Epithelial cell of esophagus (primary cell): ENCODE measurements around the gene DIDO1.

Experiments used
- DNase-seq: peaks from one replicate; pipeline ENCODE4 v3.0.0; 2010; ENCODE audit warnings: low read depth
- H3K4me3 ChIP-seq: 2 replicates; pipeline ENCODE4 v1.5.1; 2011; ENCODE audit warnings: mild to moderate bottlenecking, low read length, control low read depth
- TF ChIP-seq, protein P1 (sequence below): IDR thresholded peaks from 2 replicates; pipeline ENCODE4 v1.5.1; 2011; ENCODE audit warnings: low read depth, mild to moderate bottlenecking, low read length, control low read depth, inconsistent platforms; ENCODE audit not compliant: insufficient read depth; ENCODE audit errors: missing control alignments

Gene DIDO1

DNA sequence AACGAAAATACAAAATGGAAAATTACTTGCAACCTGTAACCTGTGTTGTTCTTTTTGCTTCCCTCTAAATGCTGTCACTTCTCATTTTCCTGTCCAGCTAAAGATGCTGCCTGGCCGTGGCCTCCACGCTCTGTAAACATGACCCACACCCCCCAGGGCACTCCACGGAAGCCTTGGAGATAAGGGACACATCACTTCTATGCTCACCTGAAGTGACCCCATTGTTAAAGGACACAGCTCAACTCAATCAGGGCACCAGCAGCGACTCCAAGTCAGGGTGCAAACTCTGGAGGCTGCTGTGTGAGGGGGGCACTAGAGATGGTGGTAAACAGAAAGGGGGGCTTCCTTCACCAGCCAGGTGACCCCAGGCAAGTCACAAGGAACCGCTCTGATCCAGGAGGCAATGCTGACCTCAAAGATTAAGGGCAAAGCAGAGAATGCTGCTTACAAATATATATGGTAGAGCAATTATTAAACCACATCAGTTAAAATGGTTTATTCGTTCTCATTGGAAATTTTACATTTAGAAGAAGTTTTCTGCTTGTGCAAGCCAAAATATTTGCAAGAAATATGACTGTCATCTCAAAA, 13.2 kb downstream of the DIDO1 start:
- no peak for DNase-seq
- TF ChIP-seq, protein P1, sequence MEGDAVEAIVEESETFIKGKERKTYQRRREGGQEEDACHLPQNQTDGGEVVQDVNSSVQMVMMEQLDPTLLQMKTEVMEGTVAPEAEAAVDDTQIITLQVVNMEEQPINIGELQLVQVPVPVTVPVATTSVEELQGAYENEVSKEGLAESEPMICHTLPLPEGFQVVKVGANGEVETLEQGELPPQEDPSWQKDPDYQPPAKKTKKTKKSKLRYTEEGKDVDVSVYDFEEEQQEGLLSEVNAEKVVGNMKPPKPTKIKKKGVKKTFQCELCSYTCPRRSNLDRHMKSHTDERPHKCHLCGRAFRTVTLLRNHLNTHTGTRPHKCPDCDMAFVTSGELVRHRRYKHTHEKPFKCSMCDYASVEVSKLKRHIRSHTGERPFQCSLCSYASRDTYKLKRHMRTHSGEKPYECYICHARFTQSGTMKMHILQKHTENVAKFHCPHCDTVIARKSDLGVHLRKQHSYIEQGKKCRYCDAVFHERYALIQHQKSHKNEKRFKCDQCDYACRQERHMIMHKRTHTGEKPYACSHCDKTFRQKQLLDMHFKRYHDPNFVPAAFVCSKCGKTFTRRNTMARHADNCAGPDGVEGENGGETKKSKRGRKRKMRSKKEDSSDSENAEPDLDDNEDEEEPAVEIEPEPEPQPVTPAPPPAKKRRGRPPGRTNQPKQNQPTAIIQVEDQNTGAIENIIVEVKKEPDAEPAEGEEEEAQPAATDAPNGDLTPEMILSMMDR, result no peak
- no peak overlapping the region for H3K4me3 ChIP-seq

DNA sequence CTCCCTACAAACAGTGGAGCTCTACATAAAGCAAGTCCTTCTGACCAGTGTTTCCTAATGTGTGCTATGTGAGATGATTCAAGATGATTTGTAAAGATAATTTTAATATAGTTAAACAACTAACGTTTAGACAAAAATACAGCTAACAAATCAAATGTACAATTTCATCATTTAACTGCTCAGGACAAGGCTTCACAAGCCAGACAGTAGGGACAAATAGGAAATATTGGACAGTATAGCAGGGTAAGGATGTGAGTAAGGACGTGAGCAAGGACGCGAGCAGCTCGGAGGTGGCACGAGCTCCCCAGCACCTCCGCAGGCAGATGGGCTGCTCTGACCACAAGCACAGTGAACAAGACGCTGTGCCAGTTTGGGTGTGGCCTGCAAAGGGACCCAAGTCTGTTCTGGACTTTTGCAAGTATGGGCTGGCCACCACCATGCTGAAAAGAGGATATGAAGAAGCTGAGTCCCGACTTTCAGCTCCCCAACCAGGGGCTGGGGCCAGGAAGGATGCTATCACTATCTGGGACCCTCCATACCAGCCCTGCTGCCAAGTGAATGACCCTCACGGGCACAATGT, 14.5 kb downstream of the DIDO1 start:
- TF ChIP-seq, protein P1, result no peak
- DNase-seq, result peak; percentile 59
- no peak overlapping the region for H3K4me3 ChIP-seq

DNA sequence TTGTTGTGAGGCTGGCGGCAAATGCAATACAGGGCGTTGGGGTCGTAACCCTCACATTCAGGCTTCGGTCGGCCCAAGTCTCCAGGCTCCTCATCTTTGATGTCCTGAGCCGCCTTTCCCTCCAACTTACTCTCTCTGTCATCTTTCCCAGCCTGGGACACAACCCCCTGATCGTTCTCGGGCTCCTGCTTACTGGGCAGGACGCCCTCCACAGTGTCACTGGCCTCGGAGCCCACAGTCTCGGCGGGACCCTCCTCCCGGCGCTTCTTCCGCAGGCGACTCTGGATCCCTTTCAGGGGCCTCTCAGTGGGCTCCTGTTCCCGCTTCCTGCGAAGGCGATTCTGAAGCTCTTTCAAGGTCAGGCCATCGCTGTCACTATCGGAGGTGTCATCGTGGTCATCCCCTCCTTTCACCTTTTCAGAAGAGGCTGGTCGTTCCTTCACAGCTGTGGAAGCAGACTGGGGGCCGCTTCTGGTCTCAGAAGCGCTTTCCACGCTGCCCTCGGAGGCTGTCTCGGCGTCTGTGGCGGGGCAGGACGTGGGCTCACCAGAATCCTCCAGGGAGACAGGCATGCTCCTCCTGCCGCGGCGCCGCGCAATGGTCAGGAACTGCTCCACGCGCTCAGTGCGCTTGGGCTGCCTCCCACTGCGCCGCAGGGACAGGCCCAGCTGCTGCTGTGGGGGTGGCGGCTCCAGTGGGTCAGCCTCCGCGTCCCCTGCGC, 15.4 kb downstream of the DIDO1 start:
- H3K4me3 ChIP-seq, result no peak overlapping the region
- no peak for DNase-seq
- TF ChIP-seq, protein P1, result no peak

DNA sequence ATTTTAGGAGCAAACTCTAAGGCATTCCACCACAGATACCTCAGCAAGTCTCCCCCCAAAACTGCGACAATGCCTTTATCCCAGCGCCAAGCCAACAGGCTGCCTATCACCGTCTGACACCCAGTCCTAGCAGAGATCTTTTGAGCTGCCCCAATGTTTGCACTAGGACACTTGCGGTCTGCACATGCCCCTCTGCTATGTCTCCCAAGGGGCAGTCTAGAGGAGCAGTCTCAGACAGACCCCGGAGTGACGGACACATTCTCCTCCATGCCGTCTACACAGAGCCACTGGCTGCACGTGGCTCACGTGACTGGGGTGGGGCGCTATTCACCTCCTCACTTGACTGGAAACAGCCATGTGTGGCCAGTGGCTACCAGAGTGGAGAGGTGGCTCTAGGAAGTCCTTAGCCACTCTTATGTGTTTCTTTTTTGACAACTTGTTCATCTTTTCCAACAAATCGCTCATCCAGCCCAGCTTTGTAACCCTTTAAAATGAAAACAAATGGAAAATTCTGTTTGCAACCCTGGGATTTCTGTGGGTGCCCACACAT, 16.0 kb downstream of the DIDO1 start:
- TF ChIP-seq, protein P1, result no peak
- no peak overlapping the region for H3K4me3 ChIP-seq
- DNase-seq, result no peak

DNA sequence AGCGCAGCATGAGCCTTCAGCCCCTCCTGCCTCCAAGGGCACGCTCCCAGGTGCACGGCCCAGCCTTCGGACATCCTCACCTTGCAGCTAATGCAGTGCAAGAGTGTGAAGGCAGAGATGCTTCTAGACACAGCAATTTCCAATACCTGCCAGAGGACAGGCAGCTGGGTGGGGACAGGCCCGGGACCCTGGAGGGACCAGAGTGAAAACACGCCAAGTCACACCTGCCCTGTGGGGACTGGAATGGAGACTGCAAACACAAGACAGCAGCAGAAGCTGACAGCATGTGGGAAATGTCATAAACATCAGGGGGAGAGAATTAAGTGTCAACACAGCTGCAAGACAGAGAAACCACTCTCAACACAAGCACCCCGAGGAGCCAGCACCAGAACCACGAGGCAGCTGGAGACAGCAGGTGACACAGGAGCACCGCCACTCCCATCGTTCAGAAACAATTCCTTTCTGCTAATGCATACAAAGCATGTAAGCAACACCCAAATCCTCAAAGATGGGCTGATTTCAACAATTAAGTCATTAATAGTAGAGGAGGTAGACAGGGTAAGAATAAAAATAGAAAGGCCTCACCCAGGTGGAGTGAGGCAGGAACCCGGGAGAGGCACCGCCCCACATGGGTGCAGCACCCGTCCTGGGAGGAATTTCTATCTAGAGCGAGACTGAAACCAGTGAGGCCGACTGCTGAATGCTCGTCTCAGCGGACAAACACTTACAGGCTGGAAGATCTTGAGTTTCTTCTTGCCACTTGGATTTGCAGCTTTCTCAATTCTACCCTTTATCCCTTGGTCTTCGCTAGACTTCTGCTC, 17.1 kb downstream of the DIDO1 start:
- TF ChIP-seq, protein P1, result no peak
- no peak for DNase-seq
- H3K4me3 ChIP-seq, result no peak overlapping the region

DNA sequence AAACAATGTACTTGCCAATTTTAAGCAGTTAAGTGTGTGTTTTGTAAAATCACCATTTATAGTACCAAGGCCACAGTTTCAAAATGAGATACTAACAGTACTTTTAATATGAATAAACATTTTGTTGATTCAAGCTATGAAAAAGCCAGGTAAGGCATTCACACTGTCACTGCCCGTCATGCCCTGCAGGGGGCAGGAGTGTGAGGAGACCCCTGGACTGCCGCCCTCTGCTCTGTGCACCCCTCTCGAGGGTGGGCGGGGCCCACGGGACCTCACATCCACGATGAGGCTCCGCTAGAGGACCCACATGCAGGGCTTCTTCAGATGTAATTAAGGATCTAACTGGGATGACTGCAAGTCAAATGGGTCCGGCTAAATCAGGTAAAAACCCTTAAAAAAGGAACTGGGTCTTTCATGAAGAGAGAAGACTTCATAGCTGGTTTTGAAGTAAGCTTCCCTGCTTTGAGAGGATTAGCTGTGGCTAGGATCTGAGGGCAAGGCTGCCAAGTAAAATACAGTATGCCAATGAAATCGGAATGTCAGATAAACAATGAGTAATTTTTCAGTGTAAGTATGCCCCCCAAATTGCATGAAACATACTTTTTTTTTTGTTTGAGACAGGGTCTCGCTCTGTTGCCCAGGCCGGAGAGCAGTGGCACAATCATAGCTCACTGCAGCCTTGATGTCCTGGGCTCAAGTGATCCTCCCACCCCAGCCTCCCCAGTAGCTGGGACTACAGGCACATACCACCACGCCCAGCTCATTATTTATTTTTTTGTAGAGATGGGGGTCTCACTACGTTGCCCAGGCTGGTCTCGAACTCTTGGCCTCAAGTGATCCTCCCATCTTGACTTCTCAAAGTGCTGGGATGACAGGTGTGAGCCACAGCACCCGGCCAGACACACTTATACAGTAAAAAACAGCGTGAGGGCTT, 18.7 kb downstream of the DIDO1 start:
- no peak for DNase-seq
- TF ChIP-seq, protein P1, result peak; percentile 50
- H3K4me3 ChIP-seq, result no peak overlapping the region
